K562 (cell line): Measurements from ENCODE around the gene CCNY. TPM values are rescaled to one million over a fixed set of nuclear protein-coding genes. Genes with fewer than 3 reads are reported as not detected.
A peak's percentile ranks its signal among the peaks of the same experiment; 100 is the strongest.

Source experiments
- ATAC-seq: fragments of 200-7000 bp; cut with Tn5 transposase; 3 replicates; pipeline ENCODE4 v1.9.1; 2020; ENCODE audit warnings: moderate library complexity
- BruUV-seq: library from RNA; stranded (reverse); fragments of 400-500 nt; replicated peaks from 2 replicates; lab custom pipeline; 2021; lab: Mats Ljungman, UMichigan
- CTCF ChIA-PET: fragments of 300-600 bp; formaldehyde crosslinking; extraction: SDS; loops from one replicate; lab custom pipeline; 2021; ENCODE audit warnings: low intra/inter-chr PET ratio; lab: Yijun Ruan, JAX
- POLR2A ChIA-PET: fragments of 300-600, 350-650 bp; sonication (Branson Sonifier 250); formaldehyde crosslinking; extraction: SDS; loops from one replicate; lab custom pipeline; 2021; ENCODE audit warnings: antibody characterized with exemption, inconsistent platforms; lab: Yijun Ruan, JAX
- DNase-seq, 4 experiments: peaks; one replicate each; pipeline versions ENCODE4 v3.0.0 to v3.0.0-alpha.2; 2011 to 2018; ENCODE audit warnings: low spot score in 3 of 4, mixed read lengths in 3 of 4; ENCODE audit errors: extremely low read depth in 1 of 4
- FAIRE-seq: peaks from 2 replicates; lab custom pipeline; 2011; peaks lifted over from hg19 to GRCh38; lab: Jason Lieb, UNC
- H2AFZ ChIP-seq: 2 replicates; pipeline ENCODE4 v1.6.0; 2011; ENCODE audit warnings: low read depth, low read length, control low read depth, inconsistent platforms
- H3K27ac ChIP-seq: fragments of 200-600 bp; 3 replicates; pipeline ENCODE4 v1.8.0; 2011; ENCODE audit warnings: low read depth, mild to moderate bottlenecking, control low read depth, inconsistent platforms, low read length, moderate library complexity, mixed read lengths; ENCODE audit errors: extremely low read depth
- H3K27me3 ChIP-seq, 2 experiments: fragments of 300-600 bp in 1 of 2; 2 replicates in 1 of 2; 3 replicates in 1 of 2; pipeline versions ENCODE4 v1.6.0 to v1.8.0; 2011; ENCODE audit warnings: inconsistent platforms in 2 of 2, low read length in 2 of 2, mild to moderate bottlenecking in 1 of 2, mixed read lengths in 1 of 2, moderate library complexity in 1 of 2; ENCODE audit not compliant: control insufficient read depth in 2 of 2, insufficient read depth in 2 of 2
- H3K36me3 ChIP-seq: fragments of 300-600 bp; 3 replicates; pipeline ENCODE4 v1.8.0; 2011; ENCODE audit warnings: mild to moderate bottlenecking, low read length, inconsistent platforms; ENCODE audit not compliant: control insufficient read depth, insufficient read depth
- H3K4me1 ChIP-seq, 2 experiments: fragments of 200-600 bp in 1 of 2; replicated peaks in 1 of 2; 2 replicates in 1 of 2; 3 replicates in 1 of 2; pipeline versions ENCODE4 v1.5.1 to v1.8.0; 2011; ENCODE audit warnings: inconsistent platforms in 2 of 2, low read length in 2 of 2, mild to moderate bottlenecking in 1 of 2, mixed read lengths in 1 of 2, moderate library complexity in 1 of 2; ENCODE audit not compliant: control insufficient read depth in 2 of 2, insufficient read depth in 2 of 2
- H3K4me2 ChIP-seq: 2 replicates; pipeline ENCODE4 v1.6.1; 2011; ENCODE audit warnings: low read length, control low read depth, inconsistent platforms, mixed read lengths; ENCODE audit not compliant: insufficient read depth
- H3K4me3 ChIP-seq: fragments of 200-600 bp; sonication (generic), shearing (Covaris generic); 2 replicates; pipeline ENCODE4 v1.5.1; 2016; ENCODE audit warnings: control low read depth, inconsistent platforms
- H3K79me2 ChIP-seq: fragments of 200-600 bp; 3 replicates; pipeline ENCODE4 v1.8.0; 2011; ENCODE audit warnings: low read length, inconsistent platforms; ENCODE audit not compliant: control insufficient read depth, insufficient read depth
- H3K9ac ChIP-seq, 2 experiments: 2 replicates each; pipeline versions ENCODE4 v1.6.0 to v1.6.1; 2011; ENCODE audit warnings: low read depth in 2 of 2, low read length in 2 of 2, control low read depth in 1 of 2, inconsistent platforms in 1 of 2, mild to moderate bottlenecking in 1 of 2, mixed read lengths in 1 of 2; ENCODE audit not compliant: insufficient read depth in 1 of 2
- H3K9me1 ChIP-seq: one replicate; pipeline ENCODE4 v1.6.0; 2011; ENCODE audit warnings: inconsistent platforms, mild to moderate bottlenecking, low read length, moderate library complexity; ENCODE audit not compliant: control insufficient read depth, insufficient read depth
- H3K9me3 ChIP-seq: replicated peaks from 2 replicates; pipeline ENCODE4 v1.5.1; 2011; ENCODE audit warnings: low read depth, low read length, inconsistent platforms; ENCODE audit not compliant: control insufficient read depth, insufficient read depth
- H4K20me1 ChIP-seq: replicated peaks from 2 replicates; pipeline ENCODE4 v1.6.1; 2011; ENCODE audit warnings: low read length, inconsistent platforms, mixed read lengths; ENCODE audit not compliant: control insufficient read depth, insufficient read depth
- CREM ChIP-seq: IDR thresholded peaks from 2 replicates; pipeline ENCODE4 v1.6.1; 2014; ENCODE audit warnings: antibody characterized with exemption, low read depth
- CTCF ChIP-seq, 3 experiments: IDR thresholded peaks in 2 of 3; conservative IDR thresholded peaks in 1 of 3; 2 replicates each; pipeline ENCODE4 v1.5.1; 2011 to 2012; ENCODE audit warnings: low read length in 3 of 3, mild to moderate bottlenecking in 3 of 3, control low read depth in 2 of 3, improper control_type of control experiment in 1 of 3, inconsistent platforms in 1 of 3, low read depth in 1 of 3, mixed read lengths in 1 of 3, moderate library complexity in 1 of 3; ENCODE audit not compliant: insufficient read depth in 2 of 3
- FOXK1 ChIP-seq: sonication (generic); formaldehyde crosslinking; IDR thresholded peaks from 2 replicates; pipeline ENCODE4 v1.8.0; 2022; ENCODE audit warnings: missing genetic modification reagents, mild to moderate bottlenecking, borderline replicate concordance
- NFE2 ChIP-seq: IDR thresholded peaks from 2 replicates; pipeline ENCODE4 v1.6.1; 2014; ENCODE audit warnings: antibody characterized with exemption, low read depth
- STAG1 ChIP-seq: sonication (generic); formaldehyde crosslinking; IDR thresholded peaks from 2 replicates; pipeline ENCODE4 v1.5.0; 2020; ENCODE audit warnings: missing genetic modification reagents, borderline replicate concordance
- ZFP36 ChIP-seq: fragments of 150-350 bp; IDR thresholded peaks from 2 replicates; pipeline ENCODE4 v1.6.1; 2018; ENCODE audit warnings: low read length, low read depth; ENCODE audit not compliant: partially characterized antibody
- WGBS: fragments of 100-300 bp; shearing (Covaris generic); methylation state at CpG from one replicate; pipeline ENCODE4 v1.1.6; 2016; ENCODE audit warnings: low coverage, mixed read lengths; ENCODE audit not compliant: insufficient coverage; ENCODE audit errors: missing lambda C conversion rate; 5-methylcytosine and 5-hydroxymethylcytosine counted together
- in situ Hi-C: fragments of 300-500 bp; cut with MboI; formaldehyde crosslinking; loops from 4 replicates; pipeline ENCODE4 v1.15.0; 2018; ENCODE audit warnings: inconsistent platforms, mixed read lengths
- intact Hi-C: fragments of 100-400 bp; cut with micrococcal nuclease; formaldehyde crosslinking; loops from 2 replicates; pipeline ENCODE4 v1.14.2; 2022
- polyA plus RNA-seq, 8 experiments: library from polyadenylated mRNA; depleted of rRNA in 4 of 8; stranded (reverse) in 5 of 8; unstranded in 3 of 8; fragments of >200 nt; fragmentation: Nextera tagmentation in 2 of 8; fragmentation: Illumina TruSeq in 1 of 8; extraction: Ambion mirVana in 2 of 8; extraction: Trizol in 1 of 8; gene quantifications; 2 replicates each; pipeline versions ENCODE4 v1.2.1 to v1.2.3, GENCODE V29; 2011 to 2014; ENCODE audit warnings: inconsistent platforms in 1 of 8, missing spikeins in 1 of 8
- total RNA-seq, 7 experiments: library from RNA; depleted of rRNA in 6 of 7; stranded (reverse); fragments of >200 nt in 6 of 7; fragmentation: Illumina TruSeq in 2 of 7; extraction: Trizol in 2 of 7; gene quantifications; 2 replicates each; pipeline versions ENCODE4 v1.2.1 to v1.2.3, GENCODE V29; 2011 to 2021; ENCODE audit warnings: low replicate concordance in 1 of 7
- TF ChIP-seq, protein P1 (sequence below): IDR thresholded peaks from 2 replicates; pipeline ENCODE4 v1.6.1; 2011; ENCODE audit warnings: borderline replicate concordance, low read depth, mild to moderate bottlenecking, moderate library complexity, low read length; ENCODE audit not compliant: insufficient read depth, poor library complexity, severe bottlenecking

The CCNY gene
- total and polyA plus RNA-seq, 9 of the 15 experiments (the other 6 are each of a cell fraction or from before 2014, with no cell fraction given): 8.4 to 109 (median 38.6) TPM

DNA sequence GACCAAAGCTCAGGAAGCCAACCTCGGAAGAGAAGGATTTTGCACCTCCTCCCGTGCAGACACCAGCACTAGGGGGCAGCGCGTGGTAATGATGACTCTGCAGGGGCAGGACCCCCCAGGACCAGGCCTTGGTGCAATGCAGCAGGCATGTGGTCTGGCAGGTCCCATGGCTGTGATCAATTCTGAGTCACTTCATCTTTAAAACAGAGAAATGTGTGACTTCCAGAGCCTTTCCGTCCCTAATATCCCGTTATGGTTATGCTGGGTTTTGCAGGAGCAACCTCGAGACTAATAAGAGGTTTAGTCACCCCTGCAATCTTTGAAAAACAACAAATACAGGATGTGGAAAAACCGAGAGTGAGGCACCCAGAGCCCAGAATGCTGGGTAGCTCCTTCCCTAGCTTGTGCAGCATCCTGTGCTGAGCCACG is 238.6 kb downstream of the CCNY start:
- WGBS: 76% methylated on average over 9 of the region's 9 CpGs
- in situ Hi-C loops: loop anchor here (25.0 kb wide), 1 partner anchor 338 kb away; no protein-coding TSS in a partner anchor
- FAIRE-seq: no peak

More for the DNA sequence above, 238.6 kb downstream of the CCNY start:
- intact Hi-C loops: no loop called here
- ATAC-seq: peak; percentile 66
- Histone ChIP-seq H4K20me1 (no peaks in the 10 kb centered on the region), H3K4me3 (no peak overlapping the region), H2AFZ (no peak overlapping the region), H3K4me2 (no peak overlapping the region), H3K27me3 (peaks cover 6 to 7% of the 10 kb centered on the region in 2 experiments; a peak in 1 of 5 replicates), H3K36me3 (peaks cover 10% of the 10 kb centered on the region; the same call in 2 of the 3 replicates), H3K9me1 (no peaks in the 10 kb centered on the region), H3K9ac (no peak overlapping the region), H3K9me3 (no peaks in the 10 kb centered on the region), H3K27ac (no peak overlapping the region), H3K79me2 (no peaks in the 10 kb centered on the region), H3K4me1 (no peaks in the 10 kb centered on the region)
- no TSS peak for BruUV-seq
- ChIA-PET POLR2A (interaction anchor here (0.6 to 0.9 kb wide), 3 partner anchors 9 to 250 kb away, joined by 3 to 4 read pairs (median 3); no protein-coding TSS in a partner anchor), CTCF (no interaction called here)
- DNase-seq: peak; percentile 16 to 35 (median 30)
- TF ChIP-seq, protein P1, sequence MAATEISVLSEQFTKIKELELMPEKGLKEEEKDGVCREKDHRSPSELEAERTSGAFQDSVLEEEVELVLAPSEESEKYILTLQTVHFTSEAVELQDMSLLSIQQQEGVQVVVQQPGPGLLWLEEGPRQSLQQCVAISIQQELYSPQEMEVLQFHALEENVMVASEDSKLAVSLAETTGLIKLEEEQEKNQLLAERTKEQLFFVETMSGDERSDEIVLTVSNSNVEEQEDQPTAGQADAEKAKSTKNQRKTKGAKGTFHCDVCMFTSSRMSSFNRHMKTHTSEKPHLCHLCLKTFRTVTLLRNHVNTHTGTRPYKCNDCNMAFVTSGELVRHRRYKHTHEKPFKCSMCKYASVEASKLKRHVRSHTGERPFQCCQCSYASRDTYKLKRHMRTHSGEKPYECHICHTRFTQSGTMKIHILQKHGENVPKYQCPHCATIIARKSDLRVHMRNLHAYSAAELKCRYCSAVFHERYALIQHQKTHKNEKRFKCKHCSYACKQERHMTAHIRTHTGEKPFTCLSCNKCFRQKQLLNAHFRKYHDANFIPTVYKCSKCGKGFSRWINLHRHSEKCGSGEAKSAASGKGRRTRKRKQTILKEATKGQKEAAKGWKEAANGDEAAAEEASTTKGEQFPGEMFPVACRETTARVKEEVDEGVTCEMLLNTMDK: peak; percentile 3
- no peak for TF ChIP-seq STAG1
- 0 out of 2 replicates have a peak, but pooled peaks have one; percentile 8 for TF ChIP-seq CREM
- no peak for TF ChIP-seq FOXK1 (CRISPR knock-in tag)
- TF ChIP-seq ZFP36: no peak
- peak; percentile 32 to 58 (median 37) for TF ChIP-seq CTCF (IDR thresholded peaks at IDR 0.05 in 2 of 3, conservative IDR thresholded peaks at IDR 0.05 in 1 of 3; ENCODE audit: insufficient read depth in 2 of 3, low read depth in 1 of 3, low read length in 3 of 3)
- TF ChIP-seq NFE2: peak; percentile 37; the same call in 1 of the 2 replicates
